GM21515 (cell line): ENCODE measurements around the gene RCOR3.
A peak's percentile ranks its signal among the peaks of the same experiment; 100 is the strongest.
"Not testable (repeated sequence)": the region's sequence is repeated elsewhere in the genome, so short reads cannot be mapped to it uniquely, and the experiment has no call there.

Source experiments
- ATAC-seq: cut with Tn5 transposase; IDR thresholded peaks from one replicate; pipeline ENCODE4 v1.9.1; 2021; ENCODE audit not compliant: unreplicated experiment

RCOR3 gene

GRCh38 chr1:211259638-211260126, 516 bp downstream of the RCOR3 start:
- no peak for ATAC-seq

GRCh38 chr1:211260141-211261107, 1.3 kb downstream of the RCOR3 start:
- ATAC-seq = peak; percentile 43

DNA sequence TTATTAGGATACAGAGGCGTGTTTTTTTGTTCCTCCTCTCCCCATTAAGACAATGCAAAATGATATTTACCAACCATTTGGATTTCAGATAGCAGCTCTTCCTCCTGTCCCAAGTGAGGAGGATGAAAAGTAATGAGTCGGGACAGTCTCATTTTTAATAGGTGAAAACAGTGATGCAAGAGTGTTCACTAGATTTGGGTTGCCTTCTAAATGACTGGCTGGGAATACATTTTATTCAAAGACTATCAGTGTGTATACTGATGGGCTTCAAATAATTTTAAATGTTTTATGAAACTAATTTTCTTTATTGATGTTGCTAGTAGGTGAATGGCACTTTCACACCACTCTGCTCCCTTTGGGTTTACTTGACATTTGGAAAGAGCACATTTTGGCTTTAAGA, 2.1 kb downstream of the RCOR3 start:
- no peak for ATAC-seq

DNA sequence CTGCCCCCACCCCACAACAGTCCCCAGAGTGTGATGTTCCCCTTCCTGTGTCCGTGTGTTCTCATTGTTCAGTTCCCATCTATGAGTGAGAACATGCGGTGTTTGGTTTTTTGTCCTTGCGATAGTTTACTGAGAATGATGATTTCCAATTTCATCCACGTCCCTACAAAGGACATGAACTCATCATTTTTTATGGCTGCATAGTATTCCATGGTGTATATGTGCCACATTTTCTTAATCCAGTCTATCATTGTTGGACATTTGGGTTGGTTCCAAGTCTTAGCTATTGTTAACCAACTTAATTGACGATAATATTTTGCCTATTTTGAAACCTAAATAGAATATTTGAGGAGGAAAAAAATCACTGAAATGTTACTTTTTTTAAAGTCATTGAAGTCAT, 3.9 kb downstream of the RCOR3 start:
- ATAC-seq = not testable (repeated sequence)

GRCh38 chr1:211267204-211267857, 8.2 kb downstream of the RCOR3 start:
- no peak for ATAC-seq

- no peak for ATAC-seq
These were observed 20.2 kb downstream of the RCOR3 start for GRCh38 chr1:211279340-211279739.

DNA sequence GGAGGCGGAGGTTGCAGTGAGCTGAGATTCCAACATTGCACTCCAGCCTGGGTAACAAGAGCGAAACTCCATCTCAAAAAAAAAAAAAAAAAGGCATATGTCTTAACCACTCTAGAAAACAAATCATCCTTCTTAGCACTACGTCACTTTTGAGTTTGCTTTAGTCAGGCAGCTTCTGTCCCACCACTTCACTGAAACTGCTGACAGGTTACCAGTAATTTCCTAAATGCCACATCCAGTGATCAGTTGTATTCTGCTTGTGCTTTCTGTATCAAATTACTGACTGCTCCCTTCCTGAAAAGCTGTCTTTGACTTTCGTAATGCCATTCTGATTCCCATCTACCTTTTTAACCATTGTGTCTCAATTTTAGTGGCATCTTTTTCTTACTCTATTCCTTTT, 21.7 kb downstream of the RCOR3 start:
- no peak for ATAC-seq

DNA sequence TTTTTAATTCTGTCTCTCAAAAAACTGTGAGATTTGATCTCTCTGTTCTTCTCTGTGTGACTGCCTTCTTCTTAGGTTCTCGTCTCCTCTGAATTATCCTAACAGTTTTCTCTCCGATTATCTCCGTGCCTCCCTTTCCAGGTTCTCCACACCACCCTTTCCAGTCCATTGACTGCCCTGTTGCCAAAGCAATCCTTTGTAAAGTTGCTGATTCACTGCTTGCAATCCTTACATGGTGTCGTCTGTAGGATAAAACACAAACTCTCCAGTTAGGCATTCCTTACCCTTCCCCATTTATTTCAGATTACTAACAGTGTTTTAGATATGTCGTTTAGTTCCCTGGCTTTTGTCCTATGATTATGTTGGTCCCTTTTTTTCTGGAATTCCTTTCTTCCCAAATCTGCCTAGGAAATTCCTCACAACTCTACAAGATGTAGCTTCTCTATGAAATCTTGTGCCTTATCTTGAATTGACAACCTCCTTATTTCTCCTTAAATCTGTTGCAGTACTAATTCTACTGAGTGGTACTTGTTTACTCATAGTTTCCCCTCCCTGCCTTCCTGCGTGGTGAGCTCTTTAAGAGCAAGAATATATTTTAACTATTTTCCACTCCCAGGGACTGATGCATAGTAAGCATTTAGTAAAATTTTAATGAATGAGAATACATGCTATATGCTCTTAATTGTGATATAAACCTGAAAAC, 22.3 kb downstream of the RCOR3 start:
- ATAC-seq = no peak

DNA sequence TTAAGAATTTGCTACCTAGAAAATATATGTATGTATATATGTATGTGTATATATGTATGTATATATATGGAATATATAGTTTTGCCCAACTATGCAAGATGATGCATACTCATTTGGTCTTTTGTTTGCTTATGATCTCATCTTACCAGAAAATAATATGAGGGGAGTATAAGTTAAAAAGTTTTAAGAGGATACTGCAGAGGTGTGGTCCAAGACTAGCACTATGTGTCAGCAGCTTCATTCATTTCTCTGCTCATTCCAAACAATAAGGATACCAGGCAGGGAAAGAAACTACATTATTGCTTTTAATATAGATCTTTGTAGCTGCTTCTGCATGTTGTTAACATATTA, 22.8 kb downstream of the RCOR3 start:
- ATAC-seq = no peak

DNA sequence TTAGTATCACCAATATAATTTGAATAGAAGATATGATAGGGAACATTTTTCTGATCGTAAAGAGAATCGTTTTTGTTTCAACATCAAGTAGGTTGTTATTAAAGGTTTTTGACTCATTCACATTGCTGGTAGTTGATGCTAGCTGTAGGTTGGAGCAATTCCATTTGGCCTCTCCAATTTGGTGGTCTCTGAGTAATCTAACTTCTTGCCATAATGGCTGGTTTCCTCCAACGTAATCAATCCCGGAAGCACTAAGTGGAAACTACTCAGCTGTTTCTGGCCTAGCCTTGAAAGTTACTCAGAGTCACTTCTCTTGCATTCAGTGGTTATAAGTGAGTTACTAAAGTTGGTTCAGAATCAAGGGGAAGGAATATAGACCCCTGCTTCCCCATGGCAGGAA, 26.0 kb downstream of the RCOR3 start:
- no peak for ATAC-seq

DNA sequence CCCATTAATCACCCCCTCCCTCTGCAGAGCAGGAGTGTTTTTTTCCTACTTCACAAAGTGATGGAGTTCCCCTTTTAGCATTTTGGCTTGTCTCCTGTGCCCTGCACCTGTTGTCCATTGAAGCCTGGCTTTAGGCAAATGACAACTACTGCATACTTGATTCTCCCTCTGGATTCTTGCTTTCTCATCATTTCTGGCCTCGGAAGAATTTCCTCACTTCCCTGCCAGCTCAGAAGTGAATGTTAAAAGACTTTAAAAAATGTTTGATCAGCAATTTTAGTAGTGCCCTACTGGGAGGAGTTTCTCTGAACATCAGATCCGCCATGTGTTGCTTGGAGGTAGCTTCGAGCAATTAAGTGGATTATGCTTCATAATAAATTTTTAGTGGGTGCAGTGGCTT, 28.1 kb downstream of the RCOR3 start:
- no peak for ATAC-seq

GRCh38 chr1:211292411-211292810, 33.2 kb downstream of the RCOR3 start:
- ATAC-seq = no peak

DNA sequence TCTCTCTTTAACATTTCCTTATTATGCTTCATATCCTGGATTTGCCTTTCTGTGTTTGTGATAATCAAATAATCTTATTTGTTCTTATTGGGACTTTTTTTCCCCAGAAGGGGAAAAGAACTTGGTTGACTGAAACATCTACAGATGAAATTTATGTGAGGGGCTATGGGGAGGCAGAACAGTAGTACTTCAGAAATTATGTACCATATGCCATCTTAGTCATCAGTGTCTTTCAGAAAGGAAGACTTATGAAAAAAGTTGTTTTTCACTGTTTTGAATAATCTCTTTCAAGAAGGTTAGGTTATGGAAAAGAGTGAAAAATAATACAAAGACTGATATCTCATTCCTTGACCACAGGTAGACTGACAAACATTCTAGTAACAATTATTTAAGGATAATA, 37.2 kb downstream of the RCOR3 start:
- no peak for ATAC-seq

GRCh38 chr1:211305044-211305443, 45.9 kb downstream of the RCOR3 start:
- ATAC-seq = peak; percentile 85

GRCh38 chr1:211309617-211310016, 50.5 kb downstream of the RCOR3 start:
- no peak for ATAC-seq

DNA sequence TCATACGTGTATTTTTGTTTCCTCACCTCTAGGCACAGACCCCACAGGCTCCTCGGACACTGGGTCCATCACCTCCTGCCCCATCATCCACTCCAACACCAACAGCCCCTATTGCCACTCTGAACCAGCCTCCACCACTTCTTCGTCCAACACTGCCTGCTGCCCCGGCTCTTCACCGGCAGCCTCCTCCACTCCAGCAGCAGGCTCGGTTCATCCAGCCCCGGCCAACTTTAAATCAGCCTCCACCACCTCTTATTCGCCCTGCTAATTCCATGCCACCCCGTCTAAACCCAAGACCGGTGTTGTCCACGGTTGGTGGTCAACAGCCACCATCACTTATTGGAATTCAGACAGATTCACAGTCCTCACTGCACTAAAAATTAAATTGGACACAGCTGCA, 54.2 kb downstream of the RCOR3 start:
- no peak for ATAC-seq

- no peak for ATAC-seq
These were observed 59.6 kb downstream of the RCOR3 start for GRCh38 chr1:211318576-211319280.

DNA sequence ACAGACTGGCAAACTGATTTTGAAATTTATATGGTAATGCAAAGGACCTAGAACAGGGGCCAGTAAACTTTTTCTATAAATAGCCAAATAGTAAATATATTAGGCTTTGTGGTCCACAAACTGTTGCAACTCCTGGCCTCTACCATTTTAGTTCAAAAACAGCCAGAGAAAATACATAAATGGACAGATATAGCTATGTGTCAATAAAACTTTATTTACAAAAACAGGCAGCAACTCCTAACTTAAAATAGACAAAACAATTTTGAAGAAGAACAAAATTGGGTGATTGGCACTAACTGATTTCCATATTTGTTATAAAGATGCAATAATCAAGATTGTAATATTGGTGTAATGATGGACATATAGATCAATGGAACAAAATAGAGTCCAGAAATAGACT, 60.7 kb downstream of the RCOR3 start:
- ATAC-seq = no peak

DNA sequence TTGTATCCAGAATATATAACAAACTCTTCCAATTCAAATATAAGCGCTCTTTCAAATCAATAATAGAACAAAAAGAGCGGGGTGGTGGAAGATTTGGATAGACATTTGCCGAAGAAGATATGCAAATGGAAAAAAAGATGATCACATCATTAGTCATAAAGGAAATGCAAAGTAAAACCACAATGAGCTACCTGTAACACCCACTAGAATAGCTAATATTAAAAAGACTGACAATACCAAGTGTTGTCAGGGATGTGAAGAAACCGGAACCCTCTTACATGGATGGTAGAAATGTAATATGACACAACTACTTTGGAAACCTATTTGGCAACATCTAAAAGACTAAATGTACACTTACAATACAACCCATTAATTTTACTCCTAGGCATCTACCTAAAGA, 61.8 kb downstream of the RCOR3 start:
- no peak for ATAC-seq

DNA sequence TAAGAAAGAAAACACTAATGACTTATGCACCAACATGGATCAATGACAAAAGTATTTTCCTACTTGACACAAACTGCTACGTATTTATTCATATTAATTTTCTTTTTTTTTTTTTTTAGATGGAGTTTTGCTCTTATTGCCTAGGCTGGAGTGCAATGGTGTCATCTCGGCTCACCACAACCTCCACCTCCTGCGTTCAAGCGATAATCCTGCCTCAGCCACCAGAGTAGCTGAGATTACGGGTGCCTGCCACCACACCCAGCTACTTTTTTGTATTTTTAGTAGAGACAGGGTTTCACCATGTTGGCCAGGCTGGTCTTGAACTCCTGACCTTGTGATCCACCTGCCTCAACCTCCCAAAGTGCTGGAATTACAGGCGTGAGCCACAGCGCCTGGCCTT, 62.5 kb downstream of the RCOR3 start:
- ATAC-seq = not testable (repeated sequence)
